Measurements from ENCODE around the gene LEMD2.

Gene LEMD2

GRCh38 chr6:33723371-33724085 lies 65.4 kb downstream of the LEMD2 start:
- no peak overlapping the region for H3K27ac ChIP-seq (ENCODE audit: low read depth in 2 of 2, low read length in 2 of 2)
- H3K36me3 ChIP-seq (ENCODE audit: control insufficient read depth in 2 of 2, insufficient read depth in 2 of 2, low read length in 2 of 2), result no peaks in the 10 kb centered on the region
- no peaks in the 10 kb centered on the region for H3K9me3 ChIP-seq (ENCODE audit: control insufficient read depth in 2 of 2, low read length in 2 of 2)
- H3K4me1 ChIP-seq (ENCODE audit: control insufficient read depth in 2 of 2, insufficient read depth in 2 of 2, low read length in 2 of 2), result no peaks in the 10 kb centered on the region
- no peaks in the 10 kb centered on the region for H3K27me3 ChIP-seq (ENCODE audit: control insufficient read depth in 2 of 2, insufficient read depth in 2 of 2, low read length in 2 of 2)
- no peak overlapping the region for H3K9ac ChIP-seq (ENCODE audit: low read depth in 1 of 2, low read length in 2 of 2)
- no peak overlapping the region for H3K4me3 ChIP-seq (ENCODE audit: low read length in 2 of 2)

- H3K9ac ChIP-seq (ENCODE audit: low read depth in 1 of 2, low read length in 2 of 2), result no peak overlapping the region
- no peaks in the 10 kb centered on the region for H3K36me3 ChIP-seq (ENCODE audit: control insufficient read depth in 2 of 2, insufficient read depth in 2 of 2, low read length in 2 of 2)
- no peaks in the 10 kb centered on the region for H3K4me1 ChIP-seq (ENCODE audit: control insufficient read depth in 2 of 2, insufficient read depth in 2 of 2, low read length in 2 of 2)
- H3K27ac ChIP-seq (ENCODE audit: low read depth in 2 of 2, low read length in 2 of 2), result no peak overlapping the region
- H3K27me3 ChIP-seq (ENCODE audit: control insufficient read depth in 2 of 2, insufficient read depth in 2 of 2, low read length in 2 of 2), result no peaks in the 10 kb centered on the region
- no peak overlapping the region for H3K4me3 ChIP-seq (ENCODE audit: low read length in 2 of 2)
- no peaks in the 10 kb centered on the region for H3K9me3 ChIP-seq (ENCODE audit: control insufficient read depth in 2 of 2, low read length in 2 of 2)
Observed at GRCh38 chr6:33722103-33722623, 66.8 kb downstream of the LEMD2 start.

DNA sequence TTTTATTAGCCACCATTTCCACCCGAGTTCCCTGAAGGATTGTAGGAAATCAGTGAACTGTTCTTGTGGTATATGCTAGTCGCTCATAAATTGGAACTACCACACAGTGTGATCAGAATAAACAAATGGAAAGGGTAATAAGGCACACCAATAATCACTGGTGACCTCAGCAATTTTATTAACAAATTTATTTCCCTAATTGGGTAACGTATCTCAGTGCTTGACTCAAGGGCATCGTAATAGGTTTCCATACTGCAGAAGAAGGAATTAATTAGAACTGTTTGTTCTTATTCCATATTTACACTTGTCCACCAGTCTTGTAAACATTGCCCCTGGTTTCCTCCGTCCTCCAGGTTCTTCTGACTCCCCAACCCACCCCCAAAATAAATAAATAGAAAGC lies 67.4 kb downstream of the LEMD2 start:
- no peak overlapping the region for H3K9ac ChIP-seq (ENCODE audit: low read depth in 1 of 2, low read length in 2 of 2)
- H3K9me3 ChIP-seq (ENCODE audit: control insufficient read depth in 2 of 2, low read length in 2 of 2), result no peaks in the 10 kb centered on the region
- no peak overlapping the region for H3K4me3 ChIP-seq (ENCODE audit: low read length in 2 of 2)
- peaks cover 0 to 1% of the 10 kb centered on the region in 2 donors for H3K4me1 ChIP-seq (ENCODE audit: control insufficient read depth in 2 of 2, insufficient read depth in 2 of 2, low read length in 2 of 2)
- H3K27me3 ChIP-seq (ENCODE audit: control insufficient read depth in 2 of 2, insufficient read depth in 2 of 2, low read length in 2 of 2), result no peaks in the 10 kb centered on the region
- H3K27ac ChIP-seq (ENCODE audit: low read depth in 2 of 2, low read length in 2 of 2), result no peak overlapping the region
- H3K36me3 ChIP-seq (ENCODE audit: control insufficient read depth in 2 of 2, insufficient read depth in 2 of 2, low read length in 2 of 2), result no peaks in the 10 kb centered on the region

Measured in mucosa of rectum (tissue), 2 donors.